Erythroblast (primary cell): ENCODE data around the gene ATM.

ENCODE experiments used
- GATA1 ChIP-seq: IDR thresholded peaks from 2 replicates; pipeline ENCODE4 v1.6.1; 2011; ENCODE audit warnings: low read depth, mild to moderate bottlenecking, control low read depth, low read length, moderate library complexity
- POLR2A ChIP-seq: IDR thresholded peaks from 2 replicates; pipeline ENCODE4 v1.6.1; 2011; ENCODE audit warnings: mild to moderate bottlenecking, low read length

DNA sequence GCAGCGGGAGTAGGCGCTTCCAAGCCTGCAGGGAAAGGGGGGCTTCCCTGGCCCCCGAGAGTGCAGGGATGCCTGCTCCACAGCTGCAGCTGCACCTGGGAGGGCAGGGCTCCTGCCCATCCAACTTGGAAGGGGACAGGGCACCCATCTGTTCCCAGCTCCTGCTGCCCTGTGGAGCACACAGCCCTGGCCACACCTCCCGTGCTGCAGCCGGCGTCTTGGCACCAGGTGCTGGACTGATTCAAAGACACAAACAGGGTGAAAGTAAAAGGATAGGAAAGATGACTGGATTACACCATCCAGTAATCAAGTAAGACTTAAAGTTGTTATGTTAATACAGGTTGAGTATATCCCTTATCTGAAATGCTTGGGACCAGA lies 15.2 kb upstream of the ATM start:
- TF ChIP-seq POLR2A (no peak), GATA1 (no peak)
